RCC 7860 (cell line): ENCODE data around the gene RGL2.
A peak's percentile ranks its signal among the peaks of the same experiment; 100 is the strongest.
"Not testable (repeated sequence)": the region's sequence is repeated elsewhere in the genome, so short reads cannot be mapped to it uniquely, and the experiment has no call there.

ENCODE experiments used
- DNase-seq: peaks from one replicate; pipeline ENCODE4 v3.0.0-alpha.2; 2015; ENCODE audit warnings: low spot score
- FAIRE-seq: peaks from 2 replicates; lab custom pipeline; 2012; peaks lifted over from hg19 to GRCh38; lab: Jason Lieb, UNC

Gene RGL2

GRCh38 chr6:33275795-33276580 is 22.8 kb downstream of the RGL2 start:
- DNase-seq, FAIRE-seq: not testable (repeated sequence)

GRCh38 chr6:33273924-33274902 is 24.5 kb downstream of the RGL2 start:
- no peak for FAIRE-seq
- DNase-seq, result no peak

GRCh38 chr6:33273129-33273923 is 25.4 kb downstream of the RGL2 start:
- no peak for DNase-seq
- FAIRE-seq, result no peak

- FAIRE-seq, result no peak
- no peak for DNase-seq
Measured at GRCh38 chr6:33272275-33273128, 26.2 kb downstream of the RGL2 start.

GRCh38 chr6:33271468-33272274 is 27.1 kb downstream of the RGL2 start, which contains the start of the genes RPS18 and VPS52:
TSS of gene RPS18 (plus strand) at chr6:33272075. CDS start at chr6:33272120, 45 bp downstream.
TSS of gene VPS52 (minus strand) at chr6:33271876. CDS start at chr6:33271675, 201 bp downstream.
- FAIRE-seq, result peak; percentile 80
- peak; percentile 95 for DNase-seq

GRCh38 chr6:33271117-33271467 is 27.6 kb downstream of the RGL2 start:
- no peak for DNase-seq
- FAIRE-seq, result no peak

- FAIRE-seq (no peak), DNase-seq (no peak)
Measured at GRCh38 chr6:33264015-33264414, 34.7 kb downstream of the RGL2 start.

GRCh38 chr6:33262490-33262889 is 36.3 kb downstream of the RGL2 start:
- not testable (repeated sequence) for FAIRE-seq

GRCh38 chr6:33259032-33259431 is 39.7 kb downstream of the RGL2 start:
- FAIRE-seq, result no peak
- DNase-seq, result no peak

More at GRCh38 chr6:33262490-33262889, 36.3 kb downstream of the RGL2 start:
- DNase-seq, result not testable (repeated sequence)

- FAIRE-seq, result no peak
- no peak for DNase-seq
Measured at GRCh38 chr6:33254591-33254990, 44.2 kb downstream of the RGL2 start.

GRCh38 chr6:33252759-33253158 is 46.0 kb downstream of the RGL2 start:
- DNase-seq, result no peak
- FAIRE-seq, result no peak

- no peak for DNase-seq
- FAIRE-seq, result no peak
Measured at GRCh38 chr6:33251395-33252012, 47.2 kb downstream of the RGL2 start.

- FAIRE-seq, result no peak
- DNase-seq, result no peak
Measured at GRCh38 chr6:33250731-33251130, 48.0 kb downstream of the RGL2 start.

- DNase-seq, result peak; percentile 57
- FAIRE-seq, result no peak
Measured at GRCh38 chr6:33249732-33250630, 48.8 kb downstream of the RGL2 start.

GRCh38 chr6:33248932-33249731 is 49.6 kb downstream of the RGL2 start:
- DNase-seq, result peak; percentile 96
- peak; percentile 86 for FAIRE-seq

GRCh38 chr6:33248643-33248931 is 50.2 kb downstream of the RGL2 start:
- no peak for DNase-seq
- FAIRE-seq, result no peak
